Skin epidermis (tissue), 12 donors: ENCODE data around the gene BAD.
"Not testable (repeated sequence)": the region's sequence is repeated elsewhere in the genome, so short reads cannot be mapped to it uniquely, and the experiment has no call there.

Source experiments
- H3K27ac ChIP-seq, 21 experiments: fragments of 200-600 bp; sonication (generic) in 11 of 21; one replicate each; pipeline ENCODE4 v1.5.0; 2020; ENCODE audit warnings: mild to moderate bottlenecking in 3 of 21, inconsistent platforms in 2 of 21, moderate library complexity in 2 of 21
- H3K4me3 ChIP-seq, 7 experiments: fragments of 200-600 bp; sonication (generic) in 2 of 7; one replicate each; pipeline ENCODE4 v1.5.0; 2020; ENCODE audit warnings: inconsistent platforms in 2 of 7, mild to moderate bottlenecking in 2 of 7, moderate library complexity in 1 of 7

BAD gene

GRCh38 chr11:64316672-64317324, 32.3 kb upstream of the BAD start:
- H3K4me3 ChIP-seq: peak overlapping the region; percentile 51 to 87 (median 68)

GRCh38 chr11:64315667-64316526, 31.4 kb upstream of the BAD start:
- peak overlapping the region in 9 of 21 experiments; percentile 87 to 97 (median 93) for H3K27ac ChIP-seq

More at GRCh38 chr11:64316672-64317324, 32.3 kb upstream of the BAD start:
- H3K27ac ChIP-seq: peak overlapping the region; percentile 57 to 98 (median 92)

GRCh38 chr11:64314805-64315561, 30.5 kb upstream of the BAD start:
- Histone ChIP-seq H3K4me3 (no peak overlapping the region), H3K27ac (peak overlapping the region in 6 of 21 experiments; percentile 11 to 78 (median 64))

More at GRCh38 chr11:64315667-64316526, 31.4 kb upstream of the BAD start:
- peak overlapping the region in 2 of 7 experiments; percentile 64 to 68 for H3K4me3 ChIP-seq

GRCh38 chr11:64314146-64314804, 29.8 kb upstream of the BAD start:
- no peak overlapping the region for H3K4me3 ChIP-seq
- H3K27ac ChIP-seq: peak overlapping the region in 14 of 21 experiments; percentile 11 to 82 (median 65)

- no peak overlapping the region for H3K4me3 ChIP-seq
- peak overlapping the region in 16 of 21 experiments; percentile 9 to 82 (median 64) for H3K27ac ChIP-seq
These were observed 29.2 kb upstream of the BAD start for GRCh38 chr11:64313491-64314145.

- Histone ChIP-seq H3K4me3 (no peak overlapping the region), H3K27ac (peak overlapping the region in 15 of 21 experiments; percentile 9 to 82 (median 64))
These were observed 28.5 kb upstream of the BAD start for GRCh38 chr11:64312947-64313346.

- peak overlapping the region in 4 of 21 experiments; percentile 15 to 92 (median 68) for H3K27ac ChIP-seq
- not testable (repeated sequence) for H3K4me3 ChIP-seq
These were observed 23.3 kb upstream of the BAD start for GRCh38 chr11:64307795-64308194.

GRCh38 chr11:64306876-64307622, 22.6 kb upstream of the BAD start:
- peak overlapping the region; percentile 63 to 80 (median 75) for H3K4me3 ChIP-seq
- peak overlapping the region in 17 of 21 experiments; percentile 12 to 95 (median 90) for H3K27ac ChIP-seq

GRCh38 chr11:64306563-64306875, 22.1 kb upstream of the BAD start:
- H3K27ac ChIP-seq: peak overlapping the region in 20 of 21 experiments; percentile 82 to 95 (median 89)
- peak overlapping the region; percentile 63 to 80 (median 75) for H3K4me3 ChIP-seq

- Histone ChIP-seq H3K27ac (peak overlapping the region; percentile 56 to 95 (median 89)), H3K4me3 (peak overlapping the region; percentile 63 to 80 (median 75))
These were observed 21.5 kb upstream of the BAD start for GRCh38 chr11:64305691-64306562.

GRCh38 chr11:64305075-64305690, 20.7 kb upstream of the BAD start, which contains the start of gene ESRRA:
Gene ESRRA, plus strand, starts transcription at chr11:64305524. Its CDS starts 1,656 bp downstream, at chr11:64307180.
- Histone ChIP-seq H3K4me3 (peak within 1 kb of the TSS; percentile 63 to 80 (median 75)), H3K27ac (peak within 1 kb of the TSS; percentile 56 to 98 (median 91))

- H3K27ac ChIP-seq: peak overlapping the region; percentile 43 to 98 (median 89)
- H3K4me3 ChIP-seq: peak overlapping the region; percentile 63 to 80 (median 75)
These were observed 20.0 kb upstream of the BAD start for GRCh38 chr11:64304316-64305072.

- H3K27ac ChIP-seq: peak overlapping the region in 19 of 21 experiments; percentile 11 to 98 (median 90)
- peak overlapping the region in 5 of 7 experiments; percentile 66 to 80 (median 75) for H3K4me3 ChIP-seq
These were observed 19.5 kb upstream of the BAD start for GRCh38 chr11:64304032-64304315.

GRCh38 chr11:64303109-64304031, 18.9 kb upstream of the BAD start:
- Histone ChIP-seq H3K27ac (peak overlapping the region in 18 of 21 experiments; percentile 11 to 98 (median 90)), H3K4me3 (peak overlapping the region in 2 of 7 experiments; percentile 75 to 80)
